Fibroblast of skin of scalp (primary cell): Measurements from ENCODE around the gene C2orf66.

Source experiments
- DNase-seq: peaks from one replicate; pipeline ENCODE4 v3.0.0-alpha.2; 2013

Gene C2orf66

DNA sequence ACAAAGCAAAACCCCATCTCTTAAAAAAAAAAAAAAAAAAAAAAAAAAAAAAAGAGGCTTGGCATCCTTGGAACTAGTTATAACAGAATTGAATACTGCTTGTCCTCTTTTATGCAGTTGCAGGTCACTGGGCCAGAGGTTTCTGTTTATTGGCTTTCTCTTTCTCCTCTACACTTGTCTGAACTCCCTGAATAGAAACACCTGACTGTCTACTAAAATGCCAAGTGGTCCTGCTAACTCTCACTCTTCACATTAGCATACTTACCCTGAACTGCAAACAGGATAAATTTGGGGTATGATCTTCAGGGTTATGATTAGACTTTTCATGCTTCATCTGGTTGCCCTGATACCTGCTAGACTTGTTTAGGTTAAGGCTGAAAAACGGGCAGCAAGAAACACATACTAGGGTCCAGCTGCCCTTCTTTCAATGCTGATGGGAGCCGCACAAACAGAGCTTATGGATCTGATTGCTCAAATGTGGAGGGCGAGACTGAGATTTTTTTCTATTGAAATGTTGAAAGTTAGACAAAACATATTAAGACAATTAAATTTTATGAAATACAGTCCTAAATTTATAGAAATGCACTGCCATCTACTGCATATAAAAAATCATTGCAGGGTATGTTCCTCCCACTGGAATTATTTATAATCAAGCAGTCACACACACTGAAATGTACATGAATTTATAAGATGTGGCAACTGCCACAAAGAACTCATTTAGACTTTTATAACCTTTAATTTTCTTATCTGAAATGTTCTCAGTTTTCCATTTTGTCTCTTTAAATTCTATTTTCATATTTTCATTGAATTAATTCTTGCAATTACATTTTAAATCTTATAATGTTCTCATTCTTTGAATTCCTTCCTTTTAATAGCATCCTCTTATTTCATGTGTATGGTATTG lies 50.4 kb downstream of the C2orf66 start:
- DNase-seq: peak; percentile 44
